ENCODE measurements around the gene LYSMD4. TPM values are rescaled to one million over a fixed set of nuclear protein-coding genes. Genes with fewer than 3 reads are reported as not detected.
A peak's percentile ranks its signal among the peaks of the same experiment; 100 is the strongest.
"Not testable (repeated sequence)": the region's sequence is repeated elsewhere in the genome, so short reads cannot be mapped to it uniquely, and the experiment has no call there.

LYSMD4 gene
- total RNA-seq, 6 donors from 2014 or later: 7.6 to 16.4 (median 12.5) TPM

GRCh38 chr15:99738021-99738847 lies 5.0 kb upstream of the LYSMD4 start:
- Histone ChIP-seq H3K9me3 (no peaks in the 10 kb centered on the region), H3K4me3 (no peak overlapping the region), H3K27me3 (no peaks in the 10 kb centered on the region), H3K4me1 (peaks cover 0 to 5% (median 2%) of the 10 kb centered on the region in 4 donors), H3K27ac (no peak overlapping the region), H3K36me3 (no peaks in the 10 kb centered on the region)
- TF ChIP-seq, protein P1, sequence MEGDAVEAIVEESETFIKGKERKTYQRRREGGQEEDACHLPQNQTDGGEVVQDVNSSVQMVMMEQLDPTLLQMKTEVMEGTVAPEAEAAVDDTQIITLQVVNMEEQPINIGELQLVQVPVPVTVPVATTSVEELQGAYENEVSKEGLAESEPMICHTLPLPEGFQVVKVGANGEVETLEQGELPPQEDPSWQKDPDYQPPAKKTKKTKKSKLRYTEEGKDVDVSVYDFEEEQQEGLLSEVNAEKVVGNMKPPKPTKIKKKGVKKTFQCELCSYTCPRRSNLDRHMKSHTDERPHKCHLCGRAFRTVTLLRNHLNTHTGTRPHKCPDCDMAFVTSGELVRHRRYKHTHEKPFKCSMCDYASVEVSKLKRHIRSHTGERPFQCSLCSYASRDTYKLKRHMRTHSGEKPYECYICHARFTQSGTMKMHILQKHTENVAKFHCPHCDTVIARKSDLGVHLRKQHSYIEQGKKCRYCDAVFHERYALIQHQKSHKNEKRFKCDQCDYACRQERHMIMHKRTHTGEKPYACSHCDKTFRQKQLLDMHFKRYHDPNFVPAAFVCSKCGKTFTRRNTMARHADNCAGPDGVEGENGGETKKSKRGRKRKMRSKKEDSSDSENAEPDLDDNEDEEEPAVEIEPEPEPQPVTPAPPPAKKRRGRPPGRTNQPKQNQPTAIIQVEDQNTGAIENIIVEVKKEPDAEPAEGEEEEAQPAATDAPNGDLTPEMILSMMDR (IDR thresholded peaks at IDR 0.05): no peak
- no peak for TF ChIP-seq EP300 (IDR thresholded peaks at IDR 0.05)
- no peak for TF ChIP-seq POLR2A (IDR thresholded peaks at IDR 0.05)
- TF ChIP-seq POLR2AphosphoS5 (IDR thresholded peaks at IDR 0.05): no peak
- DNase-seq (no peak), ATAC-seq (ENCODE audit: low FRiP score in 2 of 2) (no peak)
- 81 to 86% methylated on average over 7 of the region's 7 CpGs for WGBS, 2 donors

- no peak for ATAC-seq (ENCODE audit: low FRiP score in 2 of 2)
These were observed 3.5 kb upstream of the LYSMD4 start for GRCh38 chr15:99736702-99737101.

DNA sequence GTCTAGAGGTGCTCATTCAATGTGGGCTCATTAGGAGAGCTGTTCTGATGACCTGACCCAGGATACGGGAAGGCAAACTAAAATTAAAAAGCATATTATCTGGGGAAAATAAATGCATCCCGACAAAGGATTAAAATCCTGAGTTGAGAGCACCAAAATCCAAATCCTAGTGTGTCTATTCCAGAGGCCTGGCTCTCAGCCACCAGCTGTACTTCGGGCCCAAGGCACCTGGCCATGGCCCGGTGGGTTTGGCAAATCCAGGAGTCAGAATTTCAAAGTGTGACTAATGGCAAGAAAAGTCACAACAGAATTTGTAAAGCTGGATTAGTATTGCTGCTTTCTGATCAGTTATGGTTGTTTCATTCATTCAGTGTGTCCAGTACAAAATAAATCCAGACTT lies 2.6 kb upstream of the LYSMD4 start:
- Histone ChIP-seq H3K27ac (no peak overlapping the region), H3K36me3 (no peaks in the 10 kb centered on the region), H3K4me1 (peaks cover 6 to 20% (median 15%) of the 10 kb centered on the region in 4 donors), H3K9me3 (no peaks in the 10 kb centered on the region), H3K27me3 (no peaks in the 10 kb centered on the region), H3K4me3 (no peak overlapping the region)
- WGBS, 2 donors: 89 to 93% methylated on average over 4 of the region's 4 CpGs
- TF ChIP-seq, protein P1 (IDR thresholded peaks at IDR 0.05): no peak
- TF ChIP-seq EP300 (IDR thresholded peaks at IDR 0.05) (no peak), POLR2AphosphoS5 (IDR thresholded peaks at IDR 0.05) (no peak), POLR2A (IDR thresholded peaks at IDR 0.05) (no peak)
- no peak for DNase-seq
- no peak for ATAC-seq (ENCODE audit: low FRiP score in 2 of 2)

More at GRCh38 chr15:99736702-99737101, 3.5 kb upstream of the LYSMD4 start:
- TF ChIP-seq POLR2A (IDR thresholded peaks at IDR 0.05) (no peak), EP300 (IDR thresholded peaks at IDR 0.05) (no peak), POLR2AphosphoS5 (IDR thresholded peaks at IDR 0.05) (no peak)
- TF ChIP-seq, protein P1 (IDR thresholded peaks at IDR 0.05): no peak
- Histone ChIP-seq H3K27me3 (no peaks in the 10 kb centered on the region), H3K4me1 (peaks cover under 1 to 15% (median 8%) of the 10 kb centered on the region in 4 donors), H3K9me3 (no peaks in the 10 kb centered on the region), H3K36me3 (no peaks in the 10 kb centered on the region), H3K4me3 (no peak overlapping the region), H3K27ac (no peak overlapping the region)
- WGBS, 2 donors: 59 to 60% methylated on average over 2 of the region's 2 CpGs
- DNase-seq: no peak

GRCh38 chr15:99734575-99734974 lies 1.3 kb upstream of the LYSMD4 start:
- no peak overlapping the region for H3K27ac ChIP-seq
- no peaks in the 10 kb centered on the region for H3K9me3 ChIP-seq
- TF ChIP-seq EP300 (IDR thresholded peaks at IDR 0.05) (no peak), POLR2A (IDR thresholded peaks at IDR 0.05) (no peak), POLR2AphosphoS5 (IDR thresholded peaks at IDR 0.05) (no peak)
- TF ChIP-seq, protein P1 (IDR thresholded peaks at IDR 0.05): no peak
- ATAC-seq (ENCODE audit: low FRiP score in 2 of 2): no peak
- DNase-seq: no peak
- 100% methylated on average over 1 of the region's 1 CpG for WGBS, 2 donors
- H3K36me3 ChIP-seq: peaks cover 0 to under 1% (median 0%) of the 10 kb centered on the region in 4 donors
- H3K27me3 ChIP-seq: no peaks in the 10 kb centered on the region
- H3K4me1 ChIP-seq: peaks cover 6 to 27% (median 19%) of the 10 kb centered on the region in 4 donors
- H3K4me3 ChIP-seq: no peak overlapping the region

DNA sequence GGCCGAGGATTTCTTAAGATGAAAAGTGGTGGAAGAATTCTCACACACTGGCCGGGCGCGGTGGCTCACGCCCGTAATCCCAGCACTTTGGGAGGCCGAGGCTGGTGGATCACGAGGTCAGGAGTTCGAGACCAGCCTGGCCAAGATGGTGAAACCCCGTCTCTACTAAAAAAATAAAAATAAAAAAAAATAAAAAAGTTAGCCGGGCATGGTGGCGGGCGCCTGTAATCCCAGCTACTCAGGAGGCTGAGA lies 729 bp upstream of the LYSMD4 start:
- Histone ChIP-seq H3K4me1 (peaks cover 6 to 27% (median 22%) of the 10 kb centered on the region in 4 donors), H3K4me3 (peak overlapping the region in 3 of 4 donors; percentile 78 to 86 (median 81)), H3K27ac (peak overlapping the region; percentile 79 to 92 (median 90))
- H3K27me3 ChIP-seq; DNase-seq; H3K36me3 ChIP-seq; H3K9me3 ChIP-seq; ATAC-seq (ENCODE audit: low FRiP score in 2 of 2): not testable (repeated sequence)
- 94 to 96% methylated on average over 13 of the region's 13 CpGs for WGBS, 2 donors

All from upper lobe of left lung (tissue), 6 donors.